Sigmoid colon (tissue), 4 donors: Measurements from ENCODE around the gene PDGFD.

ENCODE experiments used
- POLR2A ChIP-seq, 2 donors: fragments of 450-650 bp; IDR thresholded peaks; one replicate each; pipeline ENCODE4 v1.6.1; 2016; ENCODE audit warnings: antibody characterized with exemption in 2 of 2, mild to moderate bottlenecking in 2 of 2, moderate library complexity in 2 of 2
- POLR2AphosphoS5 ChIP-seq, 4 donors: sonication (generic); formaldehyde crosslinking; IDR thresholded peaks; one replicate each; pipeline ENCODE4 v1.6.1; 2017; ENCODE audit warnings: antibody characterized with exemption in 4 of 4
- TF ChIP-seq, protein P1 (sequence below), 4 experiments: fragments of 450-650 bp in 3 of 4; fragments of 200-600 bp in 1 of 4; IDR thresholded peaks; one replicate each; pipeline ENCODE4 v1.5.1; 2016 to 2019; ENCODE audit warnings: antibody characterized with exemption in 4 of 4, mild to moderate bottlenecking in 3 of 4, moderate library complexity in 2 of 4

DNA sequence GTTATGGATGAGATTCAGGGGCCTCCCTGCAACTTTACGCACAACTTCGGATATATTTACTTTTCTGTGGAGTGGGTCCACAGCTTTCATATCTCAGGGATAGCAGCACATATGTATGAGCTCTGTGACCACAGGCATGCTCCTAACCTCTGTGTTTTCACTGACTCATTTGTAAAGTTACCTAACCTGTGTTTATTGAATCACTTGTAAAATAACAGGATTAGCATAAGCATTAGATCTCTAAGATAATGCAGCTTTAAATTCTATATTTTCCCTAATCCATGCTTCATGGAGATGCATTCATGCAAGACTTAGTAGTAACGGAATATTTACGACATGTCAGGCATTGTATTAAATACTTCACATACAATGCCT is 175.4 kb downstream of the PDGFD start:
- TF ChIP-seq POLR2AphosphoS5 (IDR thresholded peaks at IDR 0.05) (no peak), POLR2A (IDR thresholded peaks at IDR 0.05) (no peak)
- TF ChIP-seq, protein P1, sequence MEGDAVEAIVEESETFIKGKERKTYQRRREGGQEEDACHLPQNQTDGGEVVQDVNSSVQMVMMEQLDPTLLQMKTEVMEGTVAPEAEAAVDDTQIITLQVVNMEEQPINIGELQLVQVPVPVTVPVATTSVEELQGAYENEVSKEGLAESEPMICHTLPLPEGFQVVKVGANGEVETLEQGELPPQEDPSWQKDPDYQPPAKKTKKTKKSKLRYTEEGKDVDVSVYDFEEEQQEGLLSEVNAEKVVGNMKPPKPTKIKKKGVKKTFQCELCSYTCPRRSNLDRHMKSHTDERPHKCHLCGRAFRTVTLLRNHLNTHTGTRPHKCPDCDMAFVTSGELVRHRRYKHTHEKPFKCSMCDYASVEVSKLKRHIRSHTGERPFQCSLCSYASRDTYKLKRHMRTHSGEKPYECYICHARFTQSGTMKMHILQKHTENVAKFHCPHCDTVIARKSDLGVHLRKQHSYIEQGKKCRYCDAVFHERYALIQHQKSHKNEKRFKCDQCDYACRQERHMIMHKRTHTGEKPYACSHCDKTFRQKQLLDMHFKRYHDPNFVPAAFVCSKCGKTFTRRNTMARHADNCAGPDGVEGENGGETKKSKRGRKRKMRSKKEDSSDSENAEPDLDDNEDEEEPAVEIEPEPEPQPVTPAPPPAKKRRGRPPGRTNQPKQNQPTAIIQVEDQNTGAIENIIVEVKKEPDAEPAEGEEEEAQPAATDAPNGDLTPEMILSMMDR (IDR thresholded peaks at IDR 0.05): no peak
